Suprapubic skin (tissue), 4 donors: ENCODE results near the gene NDUFAF4. TPM values are rescaled to one million over a fixed set of nuclear protein-coding genes. Genes with fewer than 3 reads are reported as not detected.

Source experiments
- DNase-seq, 2 donors: peaks; one replicate each; pipeline ENCODE4 v3.0.0-alpha.2; 2019; ENCODE audit warnings: low spot score in 2 of 2
- H3K27ac ChIP-seq: fragments of 200-600 bp; sonication (generic); one replicate; pipeline ENCODE4 v1.5.1; 2019
- H3K27me3 ChIP-seq: fragments of 200-600 bp; sonication (generic); one replicate; pipeline ENCODE4 v1.5.1; 2019
- H3K36me3 ChIP-seq: fragments of 200-600 bp; sonication (generic); one replicate; pipeline ENCODE4 v1.5.1; 2019
- H3K4me1 ChIP-seq: fragments of 200-600 bp; sonication (generic); one replicate; pipeline ENCODE4 v1.5.1; 2019
- H3K4me3 ChIP-seq: fragments of 200-600 bp; sonication (generic); one replicate; pipeline ENCODE4 v1.5.1; 2019; ENCODE audit warnings: mild to moderate bottlenecking
- H3K9me3 ChIP-seq: fragments of 200-600 bp; sonication (generic); one replicate; pipeline ENCODE4 v1.5.1; 2019
- CTCF ChIP-seq, 2 donors: fragments of 200-600 bp in 1 of 2; fragments of 450-650 bp in 1 of 2; sonication (generic) in 1 of 2; IDR thresholded peaks; one replicate each; pipeline ENCODE4 v1.5.1; 2016 to 2019; ENCODE audit warnings: antibody characterized with exemption in 2 of 2, mild to moderate bottlenecking in 1 of 2, moderate library complexity in 1 of 2
- EP300 ChIP-seq: sonication (generic); formaldehyde crosslinking; IDR thresholded peaks from one replicate; pipeline ENCODE4 v1.6.1; 2017; ENCODE audit warnings: antibody characterized with exemption
- POLR2A ChIP-seq, 2 donors: fragments of 450-650 bp; IDR thresholded peaks; one replicate each; pipeline ENCODE4 v1.6.1; 2017; ENCODE audit warnings: antibody characterized with exemption in 2 of 2, mild to moderate bottlenecking in 2 of 2, moderate library complexity in 2 of 2
- POLR2AphosphoS5 ChIP-seq, 3 donors: sonication (generic); formaldehyde crosslinking; IDR thresholded peaks; one replicate each; pipeline ENCODE4 v1.6.1; 2017; ENCODE audit warnings: antibody characterized with exemption in 3 of 3
- WGBS: methylation state at CpG from one replicate; pipeline ENCODE4 v1.1.5; 2018; 5-methylcytosine and 5-hydroxymethylcytosine counted together
- total RNA-seq, 4 donors: library from RNA; depleted of rRNA; stranded (reverse); fragments of >200 nt; gene quantifications; one replicate each; pipeline ENCODE4 v1.1.0, GENCODE V29; 2016

Gene NDUFAF4
- total RNA-seq, 4 donors from 2014 or later: 12.1 to 31.1 (median 19.0) TPM

GRCh38 chr6:96852605-96853004 lies 45.1 kb downstream of the NDUFAF4 start:
- H3K9me3 ChIP-seq: no peaks in the 10 kb centered on the region
- no peaks in the 10 kb centered on the region for H3K36me3 ChIP-seq
- H3K4me3 ChIP-seq: no peak overlapping the region
- no peaks in the 10 kb centered on the region for H3K4me1 ChIP-seq
- 96% methylated on average over 3 of the region's 3 CpGs for WGBS
- DNase-seq: no peak
- TF ChIP-seq POLR2A (IDR thresholded peaks at IDR 0.05): no peak
- no peak for TF ChIP-seq POLR2AphosphoS5 (IDR thresholded peaks at IDR 0.05)
- no peak for TF ChIP-seq CTCF (IDR thresholded peaks at IDR 0.05)
- TF ChIP-seq EP300: no peak
- no peaks in the 10 kb centered on the region for H3K27me3 ChIP-seq
- no peak overlapping the region for H3K27ac ChIP-seq

GRCh38 chr6:96851858-96852257 lies 45.8 kb downstream of the NDUFAF4 start:
- H3K36me3 ChIP-seq: no peaks in the 10 kb centered on the region
- H3K27me3 ChIP-seq: no peaks in the 10 kb centered on the region
- no peak for TF ChIP-seq POLR2AphosphoS5 (IDR thresholded peaks at IDR 0.05)
- no peak for TF ChIP-seq POLR2A (IDR thresholded peaks at IDR 0.05)
- no peak for TF ChIP-seq CTCF (IDR thresholded peaks at IDR 0.05)
- no peak for TF ChIP-seq EP300
- H3K9me3 ChIP-seq: no peaks in the 10 kb centered on the region
- DNase-seq: no peak
- 83% methylated on average over 8 of the region's 8 CpGs for WGBS
- H3K4me1 ChIP-seq: no peaks in the 10 kb centered on the region
- H3K27ac ChIP-seq: no peak overlapping the region
- H3K4me3 ChIP-seq: no peak overlapping the region

DNA sequence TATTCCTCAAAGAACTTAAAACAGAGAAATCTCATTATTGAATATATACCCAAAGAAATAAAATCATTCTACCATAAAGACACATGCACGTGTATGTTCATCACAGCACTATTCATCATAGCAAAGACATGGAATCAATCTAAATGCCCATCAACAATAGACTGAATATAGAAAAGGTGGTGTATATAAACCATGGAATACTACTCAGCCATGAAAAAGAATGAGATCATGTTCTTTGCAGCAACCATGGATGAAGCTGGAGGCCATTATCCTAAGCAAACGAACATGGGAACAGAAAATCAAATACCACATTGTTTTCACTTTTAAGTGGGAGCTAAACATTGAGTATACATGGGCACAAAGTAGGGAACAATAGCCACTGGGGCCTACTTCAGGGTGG lies 48.1 kb downstream of the NDUFAF4 start:
- 75% methylated on average over 2 of the region's 2 CpGs for WGBS
- Histone ChIP-seq H3K4me1 (no peaks in the 10 kb centered on the region), H3K4me3 (no peak overlapping the region), H3K27ac (no peak overlapping the region), H3K9me3 (no peaks in the 10 kb centered on the region), H3K27me3 (no peaks in the 10 kb centered on the region), H3K36me3 (no peaks in the 10 kb centered on the region)
- TF ChIP-seq EP300 (no peak), POLR2A (IDR thresholded peaks at IDR 0.05) (no peak), CTCF (IDR thresholded peaks at IDR 0.05) (no peak), POLR2AphosphoS5 (IDR thresholded peaks at IDR 0.05) (no peak)
- DNase-seq: no peak

DNA sequence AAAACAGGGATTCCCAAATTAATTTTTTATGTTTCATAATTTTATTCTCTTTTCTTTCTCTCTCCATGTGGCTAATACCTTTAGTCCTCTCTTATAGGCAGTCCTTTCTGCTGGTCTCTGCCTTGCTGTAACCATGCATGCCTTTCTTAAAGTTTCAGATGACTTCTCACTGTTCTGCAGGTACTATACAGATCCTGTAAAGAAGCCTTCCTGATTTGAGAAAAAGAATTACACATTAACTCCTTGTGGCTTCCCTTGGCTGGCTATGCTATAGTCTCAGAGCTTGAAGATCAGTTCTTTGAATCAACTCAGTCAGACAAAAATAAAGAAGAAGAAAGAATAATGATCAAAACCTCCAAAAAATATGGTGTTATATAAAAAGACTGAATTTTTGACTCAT lies 53.2 kb downstream of the NDUFAF4 start:
- H3K27me3 ChIP-seq: no peaks in the 10 kb centered on the region
- TF ChIP-seq EP300 (no peak), POLR2AphosphoS5 (IDR thresholded peaks at IDR 0.05) (no peak), POLR2A (IDR thresholded peaks at IDR 0.05) (no peak), CTCF (IDR thresholded peaks at IDR 0.05) (no peak)
- no peak overlapping the region for H3K4me3 ChIP-seq
- no peaks in the 10 kb centered on the region for H3K9me3 ChIP-seq
- no peaks in the 10 kb centered on the region for H3K36me3 ChIP-seq
- DNase-seq: no peak
- no peaks in the 10 kb centered on the region for H3K4me1 ChIP-seq
- H3K27ac ChIP-seq: no peak overlapping the region

- H3K27me3 ChIP-seq: peaks cover 4% of the 10 kb centered on the region
- TF ChIP-seq CTCF (IDR thresholded peaks at IDR 0.05): no peak
- no peak for TF ChIP-seq EP300
- no peak overlapping the region for H3K4me3 ChIP-seq
- WGBS: 28% methylated on average over 2 of the region's 2 CpGs
- H3K27ac ChIP-seq: no peak overlapping the region
- no peaks in the 10 kb centered on the region for H3K9me3 ChIP-seq
- H3K36me3 ChIP-seq: no peaks in the 10 kb centered on the region
- H3K4me1 ChIP-seq: peaks cover 13% of the 10 kb centered on the region
- no peak for DNase-seq
These were observed 56.3 kb downstream of the NDUFAF4 start for GRCh38 chr6:96841345-96841744.

Other genes with a start within 250 kb of the NDUFAF4 start
- gene GPR63, start 60.4 kb downstream of the NDUFAF4 start, total RNA-seq: under 1 TPM; 0.23 to 0.89 (median 0.67) TPM
- gene KLHL32, start 26.8 kb upstream of the NDUFAF4 start, total RNA-seq: under 1 TPM in 1 of 4 donors, not detected in 3; 0.48 TPM